GM13977 (cell line): ENCODE data around the gene MEOX1.

Experiments used
- DNase-seq: peaks from one replicate; pipeline ENCODE4 v3.0.0; 2012; ENCODE audit warnings: low spot score
- in situ Hi-C: fragments of 300-500 bp; cut with MboI; formaldehyde crosslinking; loops from one replicate; pipeline ENCODE4 v1.12.0; 2022; ENCODE audit warnings: low sequenced_read_pairs, low pct_unique_long_range_greater_than_20kb, mixed read lengths, inconsistent platforms; ENCODE audit not compliant: unreplicated experiment
- TF ChIP-seq, protein P1 (sequence below): IDR thresholded peaks from 2 replicates; pipeline ENCODE4 v1.5.1; 2012; ENCODE audit warnings: mild to moderate bottlenecking, control low read depth; ENCODE audit not compliant: insufficient read depth; ENCODE audit errors: extremely low read depth, missing control alignments

The MEOX1 gene

DNA sequence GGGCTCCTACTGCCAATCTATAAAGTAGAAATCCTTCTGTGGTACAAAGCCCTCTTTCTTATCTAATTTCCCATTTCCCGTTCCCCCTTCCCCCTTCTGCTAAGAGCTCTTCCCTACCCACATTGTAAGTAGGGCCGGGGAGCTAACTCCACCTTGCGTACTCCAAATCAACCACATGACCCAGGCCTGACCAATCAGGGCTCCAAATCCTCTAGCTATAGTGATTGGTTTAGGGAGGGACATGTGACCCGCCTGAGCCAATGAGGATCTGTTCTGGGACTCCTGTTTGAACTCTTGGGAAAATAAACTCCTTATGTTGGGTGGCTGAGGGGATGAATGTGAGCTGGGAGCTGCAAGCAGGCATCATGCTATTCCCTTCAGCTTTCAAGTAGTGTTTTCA, 40.9 kb upstream of the MEOX1 start:
- no peak for DNase-seq
- in situ Hi-C loops, result no loop called here
- TF ChIP-seq, protein P1, sequence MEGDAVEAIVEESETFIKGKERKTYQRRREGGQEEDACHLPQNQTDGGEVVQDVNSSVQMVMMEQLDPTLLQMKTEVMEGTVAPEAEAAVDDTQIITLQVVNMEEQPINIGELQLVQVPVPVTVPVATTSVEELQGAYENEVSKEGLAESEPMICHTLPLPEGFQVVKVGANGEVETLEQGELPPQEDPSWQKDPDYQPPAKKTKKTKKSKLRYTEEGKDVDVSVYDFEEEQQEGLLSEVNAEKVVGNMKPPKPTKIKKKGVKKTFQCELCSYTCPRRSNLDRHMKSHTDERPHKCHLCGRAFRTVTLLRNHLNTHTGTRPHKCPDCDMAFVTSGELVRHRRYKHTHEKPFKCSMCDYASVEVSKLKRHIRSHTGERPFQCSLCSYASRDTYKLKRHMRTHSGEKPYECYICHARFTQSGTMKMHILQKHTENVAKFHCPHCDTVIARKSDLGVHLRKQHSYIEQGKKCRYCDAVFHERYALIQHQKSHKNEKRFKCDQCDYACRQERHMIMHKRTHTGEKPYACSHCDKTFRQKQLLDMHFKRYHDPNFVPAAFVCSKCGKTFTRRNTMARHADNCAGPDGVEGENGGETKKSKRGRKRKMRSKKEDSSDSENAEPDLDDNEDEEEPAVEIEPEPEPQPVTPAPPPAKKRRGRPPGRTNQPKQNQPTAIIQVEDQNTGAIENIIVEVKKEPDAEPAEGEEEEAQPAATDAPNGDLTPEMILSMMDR, result no peak

DNA sequence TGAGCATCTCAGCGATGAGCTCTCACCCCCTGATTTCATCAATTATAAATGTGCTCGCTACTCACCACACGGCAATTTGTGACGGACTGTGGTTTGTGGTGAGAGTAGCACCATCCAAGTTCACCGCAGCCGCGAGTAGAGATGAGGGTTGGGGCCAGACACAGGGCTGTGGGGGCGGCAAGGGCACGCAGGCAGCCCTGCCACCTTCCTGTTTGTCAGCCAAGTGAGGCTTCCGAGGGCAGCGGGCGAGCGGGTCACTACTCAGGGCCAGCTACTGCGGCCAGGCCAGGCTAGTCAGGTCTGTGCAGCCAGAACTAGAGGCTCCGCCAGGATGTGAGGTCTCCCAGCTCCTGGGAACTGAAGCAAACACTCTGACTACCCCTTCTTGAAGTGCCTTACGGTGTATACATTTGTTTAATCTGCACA, 39.6 kb upstream of the MEOX1 start:
- peak; percentile 56 for DNase-seq
- in situ Hi-C loops, result no loop called here
- TF ChIP-seq, protein P1, result no peak

DNA sequence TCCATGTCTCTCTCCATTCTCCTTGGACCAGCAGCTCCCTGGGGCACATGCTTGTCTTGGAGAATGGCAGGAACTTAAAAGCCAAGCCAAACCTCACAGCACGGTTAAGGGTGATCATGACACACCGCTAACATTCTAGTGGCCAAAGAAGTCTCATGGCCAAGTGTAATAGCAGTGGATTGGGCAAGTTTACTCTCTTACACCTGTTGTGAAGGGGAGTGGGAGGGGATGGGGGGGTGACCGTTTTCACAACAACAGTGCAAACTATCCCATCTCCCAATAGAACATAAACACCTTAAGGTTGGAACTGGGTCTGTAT, 37.7 kb upstream of the MEOX1 start:
- TF ChIP-seq, protein P1, result no peak
- DNase-seq, result no peak
- in situ Hi-C loops, result loop anchor here (5.0 kb wide), 1 partner anchor 63 kb away; no protein-coding TSS in a partner anchor

DNA sequence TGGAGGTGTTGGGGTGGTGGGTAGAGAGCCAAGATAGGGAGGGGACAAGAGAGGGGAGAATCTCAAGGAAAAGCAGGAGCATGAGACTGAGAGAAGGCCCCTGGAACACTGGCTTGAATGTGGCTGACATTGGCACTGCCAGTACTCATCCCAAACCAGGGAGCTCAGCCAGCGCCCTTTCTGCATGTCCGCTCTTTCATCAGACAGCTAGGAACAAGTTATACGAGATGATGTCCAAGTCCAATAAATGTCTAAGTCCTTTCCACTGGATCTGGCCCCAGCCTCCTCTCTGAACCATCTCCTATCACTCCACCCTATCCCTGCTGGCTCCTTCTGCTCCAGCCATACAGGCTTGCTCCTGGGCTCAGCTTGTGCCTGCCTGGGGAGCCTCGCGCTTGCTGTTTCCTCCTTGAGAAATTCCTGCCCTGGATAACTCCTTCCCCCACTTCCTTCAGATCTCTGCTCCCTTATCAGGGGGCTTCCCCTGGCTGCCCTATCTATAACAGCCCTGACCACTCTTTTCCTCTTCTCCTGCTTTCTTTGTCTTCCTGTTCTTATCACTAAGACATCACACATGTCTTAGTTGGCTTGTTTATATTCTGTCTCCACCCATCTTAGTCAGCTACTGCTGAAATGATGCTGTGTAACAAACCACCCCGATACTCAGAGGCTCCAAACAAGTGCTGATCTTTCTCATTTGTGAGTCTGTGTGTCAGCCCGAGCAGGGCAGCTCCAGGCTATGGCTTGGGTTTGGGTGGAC, 37.1 kb upstream of the MEOX1 start:
- TF ChIP-seq, protein P1, result no peak
- DNase-seq, result no peak
- in situ Hi-C loops, result loop anchor here (5.0 kb wide), 1 partner anchor 63 kb away; no protein-coding TSS in a partner anchor

DNA sequence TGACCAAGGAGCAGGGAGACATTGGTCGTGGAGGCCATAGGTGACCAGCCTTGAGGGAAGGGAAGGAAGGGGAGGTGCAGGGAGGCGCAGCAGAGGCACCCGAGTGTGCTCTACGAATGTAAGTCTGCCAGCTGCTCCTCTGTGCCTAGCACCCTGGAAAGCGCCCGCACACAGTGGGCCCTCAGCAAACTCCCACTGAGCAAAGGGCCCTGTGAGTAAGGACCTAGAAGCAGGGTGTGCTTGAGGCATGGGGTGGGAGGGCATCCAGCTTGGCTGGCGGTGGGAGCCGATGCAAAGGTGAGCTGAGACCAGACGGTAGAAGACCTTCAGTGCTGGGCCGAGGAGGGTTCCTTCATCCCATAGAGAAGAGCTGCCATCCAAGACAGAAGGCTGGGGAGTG, 36.2 kb upstream of the MEOX1 start:
- in situ Hi-C loops, result loop anchor here (5.0 kb wide), 1 partner anchor 64 kb away; no protein-coding TSS in a partner anchor
- no peak for DNase-seq
- TF ChIP-seq, protein P1, result no peak

DNA sequence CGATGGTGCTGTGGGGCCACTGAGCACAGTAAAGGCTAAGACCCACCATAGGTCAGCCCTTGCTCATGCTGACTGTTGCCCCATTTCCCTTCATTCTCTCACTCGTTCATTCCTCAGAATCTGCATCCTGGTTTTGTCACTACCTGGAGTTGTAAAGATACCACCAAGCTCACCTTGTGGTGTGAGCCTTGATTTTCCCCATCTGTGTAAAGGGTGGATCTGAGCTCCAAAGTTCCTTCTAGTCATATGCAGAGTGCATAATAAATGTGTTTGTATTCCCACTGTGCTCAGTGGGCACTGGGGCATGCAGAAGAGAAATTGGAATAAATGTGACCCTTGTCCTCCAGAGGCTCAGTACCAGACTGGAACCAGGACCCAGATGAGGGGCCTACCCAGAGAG, 35.2 kb upstream of the MEOX1 start:
- TF ChIP-seq, protein P1, result no peak
- in situ Hi-C loops, result loop anchor here (5.0 kb wide), 1 partner anchor 65 kb away; no protein-coding TSS in a partner anchor
- DNase-seq, result no peak
